ENCODE results near the gene ERMAP.

DNA sequence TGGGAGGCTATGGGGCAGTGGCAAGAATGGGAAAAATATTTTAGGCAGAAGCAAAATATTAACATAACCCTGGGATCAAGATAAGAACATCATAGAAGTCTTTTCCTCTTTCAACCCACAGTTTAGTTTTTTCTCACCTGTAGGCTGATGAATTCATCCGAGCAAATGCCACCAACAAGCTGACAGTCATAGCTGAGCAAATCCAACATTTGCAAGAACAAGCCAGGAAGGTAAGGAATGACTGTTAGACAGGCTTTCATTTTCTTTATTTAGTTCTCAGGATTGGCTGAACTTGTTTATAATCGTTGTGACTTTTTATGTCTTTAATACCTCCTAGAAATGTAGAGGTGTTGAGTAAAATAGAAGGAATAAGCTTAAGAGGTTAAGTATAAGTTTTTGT lies 43.5 kb upstream of the ERMAP start:
- TF ChIP-seq NFRKB (IDR thresholded peaks at IDR 0.05) (no peak), SP1 (IDR thresholded peaks at IDR 0.05) (no peak), L3MBTL2 (conservative IDR thresholded peaks at IDR 0.05) (no peak), TARDBP (IDR thresholded peaks at IDR 0.05) (no peak), SUZ12 (IDR thresholded peaks at IDR 0.05) (no peak), FOXM1 (IDR thresholded peaks at IDR 0.05; ENCODE audit: borderline replicate concordance) (no peak), FOXK2 (IDR thresholded peaks at IDR 0.05) (no peak), LEF1 (IDR thresholded peaks at IDR 0.05; ENCODE audit: borderline replicate concordance) (no peak), BHLHE40 (IDR thresholded peaks at IDR 0.05; ENCODE audit: borderline replicate concordance) (no peak), ARNT (IDR thresholded peaks at IDR 0.05) (no peak), ZNF384 (IDR thresholded peaks at IDR 0.05) (no peak), PKNOX1 (IDR thresholded peaks at IDR 0.05) (no peak), ELF4 (IDR thresholded peaks at IDR 0.05) (no peak), FOXA1 (IDR thresholded peaks at IDR 0.05) (no peak)
